ENCODE data around the gene ENDOV.

DNA sequence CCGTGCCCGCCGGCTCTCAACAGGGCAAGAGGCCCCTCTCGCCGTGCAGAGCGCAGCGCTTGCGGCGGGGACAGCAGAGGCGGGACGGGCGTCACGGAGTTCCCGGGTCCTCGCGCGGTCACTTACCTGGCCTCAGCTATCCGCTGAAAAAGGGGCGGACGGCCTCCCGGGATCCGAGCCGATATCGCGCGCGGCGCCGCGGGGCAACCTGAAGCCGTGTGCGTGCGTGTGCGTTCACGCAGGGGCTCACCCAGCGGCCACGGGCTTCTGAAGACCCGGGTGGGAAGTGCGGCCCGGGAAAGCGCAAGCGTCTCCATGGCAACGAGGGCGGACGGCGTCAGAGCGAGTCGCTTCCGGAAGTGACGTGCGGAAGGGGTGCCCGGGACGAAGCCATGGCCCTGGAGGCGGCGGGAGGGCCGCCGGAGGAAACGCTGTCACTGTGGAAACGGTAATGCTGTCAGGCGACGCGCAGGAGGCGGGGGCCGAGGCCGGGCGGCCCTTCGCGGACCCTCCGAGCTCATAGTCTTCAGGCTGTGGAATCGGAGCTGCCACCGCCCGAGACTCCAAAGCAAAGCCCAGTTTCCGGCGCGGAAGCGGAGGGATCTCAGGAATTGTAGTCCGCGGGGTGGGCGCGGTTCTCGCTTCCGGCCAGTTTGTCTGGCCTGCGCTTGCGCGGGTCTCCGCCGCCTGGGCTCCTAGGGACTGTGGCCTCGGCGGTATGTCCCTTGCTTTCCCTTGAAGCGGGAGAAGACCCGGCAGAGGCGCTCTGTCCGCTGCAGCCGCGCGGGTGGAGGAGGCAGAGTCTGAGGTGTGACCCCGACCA is at the start of gene ENDOV:
- TF ChIP-seq, protein P1, sequence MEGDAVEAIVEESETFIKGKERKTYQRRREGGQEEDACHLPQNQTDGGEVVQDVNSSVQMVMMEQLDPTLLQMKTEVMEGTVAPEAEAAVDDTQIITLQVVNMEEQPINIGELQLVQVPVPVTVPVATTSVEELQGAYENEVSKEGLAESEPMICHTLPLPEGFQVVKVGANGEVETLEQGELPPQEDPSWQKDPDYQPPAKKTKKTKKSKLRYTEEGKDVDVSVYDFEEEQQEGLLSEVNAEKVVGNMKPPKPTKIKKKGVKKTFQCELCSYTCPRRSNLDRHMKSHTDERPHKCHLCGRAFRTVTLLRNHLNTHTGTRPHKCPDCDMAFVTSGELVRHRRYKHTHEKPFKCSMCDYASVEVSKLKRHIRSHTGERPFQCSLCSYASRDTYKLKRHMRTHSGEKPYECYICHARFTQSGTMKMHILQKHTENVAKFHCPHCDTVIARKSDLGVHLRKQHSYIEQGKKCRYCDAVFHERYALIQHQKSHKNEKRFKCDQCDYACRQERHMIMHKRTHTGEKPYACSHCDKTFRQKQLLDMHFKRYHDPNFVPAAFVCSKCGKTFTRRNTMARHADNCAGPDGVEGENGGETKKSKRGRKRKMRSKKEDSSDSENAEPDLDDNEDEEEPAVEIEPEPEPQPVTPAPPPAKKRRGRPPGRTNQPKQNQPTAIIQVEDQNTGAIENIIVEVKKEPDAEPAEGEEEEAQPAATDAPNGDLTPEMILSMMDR (IDR thresholded peaks at IDR 0.05) = no peak
- TF ChIP-seq MAX (IDR thresholded peaks at IDR 0.05) = peak; percentile 88
- no peak for TF ChIP-seq RAD21 (conservative IDR thresholded peaks at IDR 0.05 in 1 of 2, IDR thresholded peaks at IDR 0.05 in 1 of 2)
- TF ChIP-seq PHF8 (IDR thresholded peaks at IDR 0.05; ENCODE audit: borderline replicate concordance, low read depth) = peak; percentile 92
- peak; percentile 51 for TF ChIP-seq KDM5A (IDR thresholded peaks at IDR 0.05)
- TF ChIP-seq MAFK (IDR thresholded peaks at IDR 0.05; ENCODE audit: partially characterized antibody) = no peak
- peak; percentile 65 for TF ChIP-seq POLR2A (IDR thresholded peaks at IDR 0.05; ENCODE audit: low read length)
- TF ChIP-seq JUN (IDR thresholded peaks at IDR 0.05) = peak; percentile 74 to 98; a peak in 4 of 5 replicates
- TF ChIP-seq, protein P2, sequence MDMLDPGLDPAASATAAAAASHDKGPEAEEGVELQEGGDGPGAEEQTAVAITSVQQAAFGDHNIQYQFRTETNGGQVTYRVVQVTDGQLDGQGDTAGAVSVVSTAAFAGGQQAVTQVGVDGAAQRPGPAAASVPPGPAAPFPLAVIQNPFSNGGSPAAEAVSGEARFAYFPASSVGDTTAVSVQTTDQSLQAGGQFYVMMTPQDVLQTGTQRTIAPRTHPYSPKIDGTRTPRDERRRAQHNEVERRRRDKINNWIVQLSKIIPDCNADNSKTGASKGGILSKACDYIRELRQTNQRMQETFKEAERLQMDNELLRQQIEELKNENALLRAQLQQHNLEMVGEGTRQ (IDR thresholded peaks at IDR 0.05) = no peak
- TF ChIP-seq HDAC2 (IDR thresholded peaks at IDR 0.05) = no peak
